ENCODE measurements around the gene ELANE. TPM values are rescaled to one million over a fixed set of nuclear protein-coding genes. Genes with fewer than 3 reads are reported as not detected.

Gene ELANE
- total and polyA plus RNA-seq, 2 donors from 2014 or later: 0.85 TPM; not detected in 1

GRCh38 chr19:805600-806550 is 46.2 kb upstream of the ELANE start:
- Histone ChIP-seq H3K27ac (ENCODE audit: low read depth in 2 of 2, low read length in 2 of 2) (no peak overlapping the region), H3K27me3 (ENCODE audit: control insufficient read depth, insufficient read depth, low read length) (no peaks in the 10 kb centered on the region), H3K9me3 (ENCODE audit: control insufficient read depth in 2 of 3, insufficient read depth in 1 of 3, low read length in 3 of 3) (no peaks in the 10 kb centered on the region), H3K9ac (ENCODE audit: low read length in 3 of 3) (no peak overlapping the region), H3K4me3 (ENCODE audit: low read length in 3 of 3) (no peak overlapping the region), H3K4me1 (ENCODE audit: control insufficient read depth in 2 of 3, insufficient read depth in 2 of 3, low read depth in 1 of 3, low read length in 3 of 3) (peaks cover 0 to 24% (median 16%) of the 10 kb centered on the region in 3 donors), H3K36me3 (ENCODE audit: control insufficient read depth in 2 of 3, insufficient read depth in 3 of 3, low read length in 3 of 3) (peaks cover 7 to 58% (median 21%) of the 10 kb centered on the region in 3 donors)
- no peak for FAIRE-seq
- peak in 1 of 5 donors; percentile 79 for DNase-seq
- TF ChIP-seq CTCF (IDR thresholded peaks at IDR 0.05; ENCODE audit: borderline replicate concordance, extremely low read depth, insufficient read depth): no peak
- intact Hi-C loops (cut with DNase I): no loop called here

GRCh38 chr19:806815-807421 is 45.2 kb upstream of the ELANE start:
- no peak for DNase-seq
- Histone ChIP-seq H3K36me3 (ENCODE audit: control insufficient read depth in 2 of 3, insufficient read depth in 3 of 3, low read length in 3 of 3) (peaks cover 7 to 58% (median 21%) of the 10 kb centered on the region in 3 donors), H3K4me1 (ENCODE audit: control insufficient read depth in 2 of 3, insufficient read depth in 2 of 3, low read depth in 1 of 3, low read length in 3 of 3) (peaks cover 0 to 13% (median 10%) of the 10 kb centered on the region in 3 donors), H3K27ac (ENCODE audit: low read depth in 2 of 2, low read length in 2 of 2) (no peak overlapping the region), H3K9me3 (ENCODE audit: control insufficient read depth in 2 of 3, insufficient read depth in 1 of 3, low read length in 3 of 3) (no peaks in the 10 kb centered on the region), H3K9ac (ENCODE audit: low read length in 3 of 3) (no peak overlapping the region), H3K4me3 (ENCODE audit: low read length in 3 of 3) (no peak overlapping the region), H3K27me3 (ENCODE audit: control insufficient read depth, insufficient read depth, low read length) (no peaks in the 10 kb centered on the region)
- no peak for TF ChIP-seq CTCF (IDR thresholded peaks at IDR 0.05; ENCODE audit: borderline replicate concordance, extremely low read depth, insufficient read depth)
- intact Hi-C loops (cut with DNase I): no loop called here
- FAIRE-seq: no peak

- DNase-seq: no peak
- FAIRE-seq: no peak
- H3K36me3 ChIP-seq (ENCODE audit: control insufficient read depth in 2 of 3, insufficient read depth in 3 of 3, low read length in 3 of 3): peaks cover 7 to 58% (median 24%) of the 10 kb centered on the region in 3 donors
Measured at GRCh38 chr19:807627-808422, 44.3 kb upstream of the ELANE start.

More at GRCh38 chr19:807627-808422, 44.3 kb upstream of the ELANE start:
- Histone ChIP-seq H3K4me1 (ENCODE audit: control insufficient read depth in 2 of 3, insufficient read depth in 2 of 3, low read depth in 1 of 3, low read length in 3 of 3) (peaks cover 0 to 5% (median 4%) of the 10 kb centered on the region in 3 donors), H3K27ac (ENCODE audit: low read depth in 2 of 2, low read length in 2 of 2) (no peak overlapping the region), H3K9ac (ENCODE audit: low read length in 3 of 3) (no peak overlapping the region), H3K9me3 (ENCODE audit: control insufficient read depth in 2 of 3, insufficient read depth in 1 of 3, low read length in 3 of 3) (no peaks in the 10 kb centered on the region), H3K27me3 (ENCODE audit: control insufficient read depth, insufficient read depth, low read length) (no peaks in the 10 kb centered on the region), H3K4me3 (ENCODE audit: low read length in 3 of 3) (no peak overlapping the region)
- no peak for TF ChIP-seq CTCF (IDR thresholded peaks at IDR 0.05; ENCODE audit: borderline replicate concordance, extremely low read depth, insufficient read depth)
- intact Hi-C loops (cut with DNase I): no loop called here
